Uterus (tissue), 2 donors: ENCODE results near the gene SAMMSON.

Experiments used
- POLR2A ChIP-seq, 2 donors: fragments of 450-650 bp; IDR thresholded peaks; one replicate each; pipeline ENCODE4 v1.6.1; 2016; ENCODE audit warnings: antibody characterized with exemption in 2 of 2, mild to moderate bottlenecking in 1 of 2, moderate library complexity in 1 of 2
- TF ChIP-seq, protein P1 (sequence below), 4 experiments: fragments of 200-600 bp in 2 of 4; fragments of 450-650 bp in 2 of 4; sonication (generic) in 2 of 4; IDR thresholded peaks; one replicate each; pipeline ENCODE4 v1.5.1; 2016 to 2019; ENCODE audit warnings: antibody characterized with exemption in 4 of 4, mild to moderate bottlenecking in 2 of 4, moderate library complexity in 1 of 4

DNA sequence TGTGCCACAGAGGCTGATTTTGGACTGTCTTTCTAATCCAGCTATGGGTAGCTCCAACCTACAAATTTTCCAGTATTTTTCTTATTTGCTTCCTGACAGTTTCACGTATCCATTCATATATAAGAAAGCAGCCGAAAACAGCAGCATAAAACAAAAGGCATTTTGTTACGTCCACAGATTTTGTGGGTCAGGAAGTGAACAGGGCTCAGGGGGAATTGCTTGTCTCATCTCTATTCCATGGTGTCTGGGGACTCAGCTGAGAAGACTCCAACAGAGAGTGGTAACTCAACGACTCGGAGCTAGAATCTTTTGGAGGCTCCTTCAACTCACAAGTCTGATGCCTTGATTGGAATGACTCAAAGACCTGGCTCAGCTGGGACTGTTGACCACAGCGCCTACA, 11.7 kb upstream of the SAMMSON start:
- TF ChIP-seq, protein P1, sequence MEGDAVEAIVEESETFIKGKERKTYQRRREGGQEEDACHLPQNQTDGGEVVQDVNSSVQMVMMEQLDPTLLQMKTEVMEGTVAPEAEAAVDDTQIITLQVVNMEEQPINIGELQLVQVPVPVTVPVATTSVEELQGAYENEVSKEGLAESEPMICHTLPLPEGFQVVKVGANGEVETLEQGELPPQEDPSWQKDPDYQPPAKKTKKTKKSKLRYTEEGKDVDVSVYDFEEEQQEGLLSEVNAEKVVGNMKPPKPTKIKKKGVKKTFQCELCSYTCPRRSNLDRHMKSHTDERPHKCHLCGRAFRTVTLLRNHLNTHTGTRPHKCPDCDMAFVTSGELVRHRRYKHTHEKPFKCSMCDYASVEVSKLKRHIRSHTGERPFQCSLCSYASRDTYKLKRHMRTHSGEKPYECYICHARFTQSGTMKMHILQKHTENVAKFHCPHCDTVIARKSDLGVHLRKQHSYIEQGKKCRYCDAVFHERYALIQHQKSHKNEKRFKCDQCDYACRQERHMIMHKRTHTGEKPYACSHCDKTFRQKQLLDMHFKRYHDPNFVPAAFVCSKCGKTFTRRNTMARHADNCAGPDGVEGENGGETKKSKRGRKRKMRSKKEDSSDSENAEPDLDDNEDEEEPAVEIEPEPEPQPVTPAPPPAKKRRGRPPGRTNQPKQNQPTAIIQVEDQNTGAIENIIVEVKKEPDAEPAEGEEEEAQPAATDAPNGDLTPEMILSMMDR (IDR thresholded peaks at IDR 0.05): no peak
- TF ChIP-seq POLR2A (IDR thresholded peaks at IDR 0.05): no peak
